PFSK-1 (cell line): Measurements from ENCODE around the gene SCAMP5.

Experiments used
- POLR2AphosphoS5 ChIP-seq: IDR thresholded peaks from 2 replicates; pipeline ENCODE4 v1.6.1; 2012; ENCODE audit warnings: low read depth, mild to moderate bottlenecking, control low read depth, low read length, moderate library complexity
- SIN3A ChIP-seq: IDR thresholded peaks from 2 replicates; pipeline ENCODE4 v1.6.1; 2012; ENCODE audit warnings: mild to moderate bottlenecking, low read length, moderate library complexity, borderline replicate concordance; ENCODE audit not compliant: insufficient read depth
- TF ChIP-seq, protein P1 (sequence below), 2 experiments: IDR thresholded peaks; 2 replicates each; pipeline versions ENCODE4 v1.6.1 to v1.8.0; 2011 to 2012; ENCODE audit warnings: low read depth in 2 of 2, low read length in 2 of 2, control low read depth in 1 of 2, inconsistent platforms in 1 of 2, mild to moderate bottlenecking in 1 of 2, moderate library complexity in 1 of 2; ENCODE audit not compliant: insufficient read depth in 1 of 2

DNA sequence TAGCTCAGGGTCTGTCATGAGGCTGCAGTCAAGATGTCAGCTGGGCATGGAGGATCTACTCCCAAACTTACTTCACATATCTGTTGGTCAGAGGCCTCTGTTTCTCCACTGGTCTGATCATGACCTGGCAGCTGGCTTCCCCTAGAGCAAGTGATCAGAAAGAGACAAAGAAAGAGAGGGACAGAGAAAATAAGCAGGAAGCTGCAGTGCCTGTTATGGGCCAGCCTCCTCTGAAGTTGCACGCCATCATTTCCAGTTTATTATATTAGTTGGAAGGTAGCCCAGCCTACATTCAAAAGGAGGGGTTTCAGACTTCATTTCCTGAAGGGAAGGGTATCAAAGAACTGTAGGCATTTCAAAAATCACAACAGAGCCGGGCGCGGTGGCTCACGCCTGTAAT, 33.7 kb upstream of the SCAMP5 start:
- TF ChIP-seq, protein P1, sequence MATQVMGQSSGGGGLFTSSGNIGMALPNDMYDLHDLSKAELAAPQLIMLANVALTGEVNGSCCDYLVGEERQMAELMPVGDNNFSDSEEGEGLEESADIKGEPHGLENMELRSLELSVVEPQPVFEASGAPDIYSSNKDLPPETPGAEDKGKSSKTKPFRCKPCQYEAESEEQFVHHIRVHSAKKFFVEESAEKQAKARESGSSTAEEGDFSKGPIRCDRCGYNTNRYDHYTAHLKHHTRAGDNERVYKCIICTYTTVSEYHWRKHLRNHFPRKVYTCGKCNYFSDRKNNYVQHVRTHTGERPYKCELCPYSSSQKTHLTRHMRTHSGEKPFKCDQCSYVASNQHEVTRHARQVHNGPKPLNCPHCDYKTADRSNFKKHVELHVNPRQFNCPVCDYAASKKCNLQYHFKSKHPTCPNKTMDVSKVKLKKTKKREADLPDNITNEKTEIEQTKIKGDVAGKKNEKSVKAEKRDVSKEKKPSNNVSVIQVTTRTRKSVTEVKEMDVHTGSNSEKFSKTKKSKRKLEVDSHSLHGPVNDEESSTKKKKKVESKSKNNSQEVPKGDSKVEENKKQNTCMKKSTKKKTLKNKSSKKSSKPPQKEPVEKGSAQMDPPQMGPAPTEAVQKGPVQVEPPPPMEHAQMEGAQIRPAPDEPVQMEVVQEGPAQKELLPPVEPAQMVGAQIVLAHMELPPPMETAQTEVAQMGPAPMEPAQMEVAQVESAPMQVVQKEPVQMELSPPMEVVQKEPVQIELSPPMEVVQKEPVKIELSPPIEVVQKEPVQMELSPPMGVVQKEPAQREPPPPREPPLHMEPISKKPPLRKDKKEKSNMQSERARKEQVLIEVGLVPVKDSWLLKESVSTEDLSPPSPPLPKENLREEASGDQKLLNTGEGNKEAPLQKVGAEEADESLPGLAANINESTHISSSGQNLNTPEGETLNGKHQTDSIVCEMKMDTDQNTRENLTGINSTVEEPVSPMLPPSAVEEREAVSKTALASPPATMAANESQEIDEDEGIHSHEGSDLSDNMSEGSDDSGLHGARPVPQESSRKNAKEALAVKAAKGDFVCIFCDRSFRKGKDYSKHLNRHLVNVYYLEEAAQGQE (IDR thresholded peaks at IDR 0.05; ENCODE audit: insufficient read depth in 1 of 2, low read depth in 2 of 2, low read length in 2 of 2): peak in 1 of 2 experiments; percentile 63; a peak in 2 of 4 replicates
- 0 out of 2 replicates have a peak, but pooled peaks have one; percentile 29 for TF ChIP-seq POLR2AphosphoS5
- TF ChIP-seq SIN3A: 0 out of 2 replicates have a peak, but pooled peaks have one; percentile 36
